GM12878 (cell line): Measurements from ENCODE around the gene NHERF1. TPM values are rescaled to one million over a fixed set of nuclear protein-coding genes. Genes with fewer than 3 reads are reported as not detected.

Experiments used
- ATAC-seq: fragments of 200-7000 bp; cut with Tn5 transposase; 3 replicates; pipeline ENCODE4 v1.9.1; 2020; ENCODE audit warnings: mild to moderate bottlenecking, moderate library complexity
- BruUV-seq: library from RNA; stranded (reverse); fragments of 400-500 nt; replicated peaks from 2 replicates; lab custom pipeline; 2021; lab: Mats Ljungman, UMichigan
- CTCF ChIA-PET: fragments of 300-600 bp; sonication (Branson Sonifier 250); formaldehyde crosslinking; extraction: SDS; loops from one replicate; lab custom pipeline; 2021; ENCODE audit warnings: inconsistent platforms; lab: Yijun Ruan, JAX
- POLR2A ChIA-PET: fragments of 350-600 bp; formaldehyde crosslinking; extraction: SDS; loops from one replicate; lab custom pipeline; 2021; ENCODE audit warnings: inconsistent platforms; lab: Charles Lee
- RAD21 ChIA-PET: fragments of 300-600 bp; sonication (Branson Sonifier 250); formaldehyde crosslinking; loops from one replicate; lab custom pipeline; 2023; ENCODE audit warnings: antibody characterized with exemption; ENCODE audit not compliant: unreplicated experiment; lab: Charles Lee
- SMC1A ChIA-PET: fragments of 300-600 bp; sonication (Branson Sonifier 250); formaldehyde crosslinking; loops from one replicate; lab custom pipeline; 2023; ENCODE audit not compliant: unreplicated experiment, uncharacterized antibody; lab: Charles Lee
- DNase-seq: peaks from one replicate; pipeline ENCODE4 v3.0.0-alpha.2; 2011; ENCODE audit warnings: low read depth, low spot score
- FAIRE-seq: peaks from 3 replicates; lab custom pipeline; 2011; peaks lifted over from hg19 to GRCh38; lab: Jason Lieb, UNC
- H2AFZ ChIP-seq: 2 replicates; pipeline ENCODE4 v1.6.0; 2011; ENCODE audit warnings: low read depth, low read length, control low read depth; ENCODE audit not compliant: control insufficient read depth
- H3K27ac ChIP-seq: 2 replicates; pipeline ENCODE4 v1.5.1; 2011; ENCODE audit warnings: control low read depth; ENCODE audit not compliant: control insufficient read depth, insufficient read depth
- H3K27me3 ChIP-seq, 2 experiments: replicated peaks in 1 of 2; 2 replicates each; pipeline versions ENCODE4 v1.6.0 to v1.6.1; 2011; ENCODE audit warnings: low read length in 1 of 2; ENCODE audit not compliant: control insufficient read depth in 2 of 2, insufficient read depth in 2 of 2
- H3K36me3 ChIP-seq, 2 experiments: 2 replicates each; pipeline ENCODE4 v1.5.1; 2011; ENCODE audit warnings: low read length in 1 of 2; ENCODE audit not compliant: control insufficient read depth in 2 of 2, insufficient read depth in 2 of 2
- H3K4me1 ChIP-seq: 2 replicates; pipeline ENCODE4 v1.6.1; 2011; ENCODE audit warnings: mild to moderate bottlenecking, low read length, moderate library complexity, mixed read lengths; ENCODE audit not compliant: control insufficient read depth, insufficient read depth
- H3K4me2 ChIP-seq: 2 replicates; pipeline ENCODE4 v1.6.0; 2011; ENCODE audit warnings: control low read depth; ENCODE audit not compliant: control insufficient read depth, insufficient read depth
- H3K4me3 ChIP-seq: fragments of 200-600 bp; sonication (generic); 2 replicates; pipeline ENCODE4 v1.5.1; 2016
- H3K79me2 ChIP-seq: 2 replicates; pipeline ENCODE4 v1.6.0; 2011; ENCODE audit warnings: low read length; ENCODE audit not compliant: control insufficient read depth, insufficient read depth
- H3K9ac ChIP-seq: 2 replicates; pipeline ENCODE4 v1.8.0; 2011; ENCODE audit warnings: low read length, control low read depth, mixed read lengths; ENCODE audit not compliant: control insufficient read depth, insufficient read depth
- H3K9me3 ChIP-seq: replicated peaks from 3 replicates; pipeline ENCODE4 v1.5.1; 2011; ENCODE audit warnings: mild to moderate bottlenecking, low read length; ENCODE audit not compliant: control insufficient read depth, insufficient read depth
- H4K20me1 ChIP-seq: 2 replicates; pipeline ENCODE4 v1.6.0; 2011; ENCODE audit not compliant: control insufficient read depth, insufficient read depth
- ASH2L ChIP-seq: fragments of 300-600, 200-600 bp; sonication (generic); IDR thresholded peaks from 2 replicates; pipeline ENCODE4 v1.6.1; 2017; ENCODE audit warnings: low read depth, mild to moderate bottlenecking, borderline replicate concordance
- CREM ChIP-seq: IDR thresholded peaks from 2 replicates; pipeline ENCODE4 v1.6.1; 2014; ENCODE audit warnings: antibody characterized with exemption, low read depth
- NR2C1 ChIP-seq: fragments of 450-650 bp; IDR thresholded peaks from 2 replicates; pipeline ENCODE4 v1.6.1; 2017; ENCODE audit warnings: antibody characterized with exemption, mild to moderate bottlenecking, moderate library complexity
- SMARCA5 ChIP-seq: fragments of 450-650 bp; IDR thresholded peaks from 2 replicates; pipeline ENCODE4 v1.6.1; 2017; ENCODE audit warnings: mild to moderate bottlenecking
- SREBF2 ChIP-seq: IDR thresholded peaks from 2 replicates; pipeline ENCODE4 v1.6.1; 2012; ENCODE audit warnings: mild to moderate bottlenecking, low read length
- STAT3 ChIP-seq: IDR thresholded peaks from 2 replicates; pipeline ENCODE4 v1.6.1; 2011; ENCODE audit warnings: low read depth, low read length, improper control_type of control experiment
- TAF1 ChIP-seq: IDR thresholded peaks from 2 replicates; pipeline ENCODE4 v1.6.1; 2011; ENCODE audit warnings: mild to moderate bottlenecking, low read depth, low read length, borderline replicate concordance
- WGBS: methylation state at CpG from one replicate; pipeline ENCODE4 v1.1.6; 2016; ENCODE audit warnings: low lambda C conversion rate; ENCODE audit not compliant: insufficient replicate concordance, insufficient coverage; ENCODE audit errors: missing lambda C conversion rate; 5-methylcytosine and 5-hydroxymethylcytosine counted together
- in situ Hi-C: fragments of 300-500 bp; cut with MboI; formaldehyde crosslinking; loops from 9 replicates; pipeline ENCODE4 v1.14.3; 2018; ENCODE audit warnings: mixed read lengths
- intact Hi-C: fragments of 100-400 bp; cut with micrococcal nuclease; formaldehyde crosslinking; loops from one replicate; pipeline ENCODE4 v1.14.2; 2022; ENCODE audit not compliant: unreplicated experiment
- polyA plus RNA-seq, 11 experiments: library from polyadenylated mRNA; depleted of rRNA in 4 of 11; unstranded in 6 of 11; stranded (reverse) in 5 of 11; fragments of >200 nt; fragmentation: Nextera tagmentation in 4 of 11; fragmentation: Illumina TruSeq in 1 of 11; extraction: Ambion mirVana in 4 of 11; extraction: Trizol in 1 of 11; gene quantifications; 1 replicate in 1 of 11; 2 replicates in 10 of 11; pipeline versions ENCODE4 v1.2.1 to v1.2.3, GENCODE V29; 2011 to 2016; ENCODE audit warnings: inconsistent platforms in 2 of 11, missing spikeins in 2 of 11, low read depth in 1 of 11
- total RNA-seq, 4 experiments: library from RNA; depleted of rRNA in 3 of 4; stranded (reverse); fragments of >200 nt in 3 of 4; fragmentation: Illumina TruSeq in 1 of 4; extraction: Trizol in 1 of 4; gene quantifications; 2 replicates each; pipeline versions ENCODE4 v1.2.1 to v1.2.3, GENCODE V29; 2013 to 2021
- TF ChIP-seq, protein P1 (sequence below): IDR thresholded peaks from 2 replicates; pipeline ENCODE4 v1.6.1; 2012; ENCODE audit warnings: improper control_type of control experiment, low read depth, low read length; ENCODE audit not compliant: insufficient replicate concordance

The NHERF1 gene
- total and polyA plus RNA-seq, 10 of the 15 experiments (the other 5 are each of a cell fraction or from before 2014, with no cell fraction given) = 13.4 to 61.6 (median 39.0) TPM

DNA sequence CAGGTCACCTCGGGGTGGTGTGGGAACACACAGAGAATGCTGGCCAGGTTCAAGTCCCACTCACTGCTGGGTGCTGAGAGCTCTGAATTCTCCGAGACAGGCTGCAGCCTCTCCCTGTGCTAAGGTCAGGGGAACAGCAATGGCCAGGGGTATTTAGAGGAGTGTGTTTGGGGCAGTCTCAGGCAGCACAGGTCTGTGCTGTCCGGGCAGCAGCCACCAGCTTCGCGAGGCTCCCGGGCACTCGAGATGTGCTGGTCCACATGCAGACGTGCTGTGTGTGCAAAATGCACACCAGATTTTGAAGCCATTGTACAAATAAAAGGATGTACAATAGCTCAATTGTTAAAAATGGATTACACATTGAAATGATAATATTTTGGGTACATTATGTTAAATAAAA, 7.1 kb downstream of the NHERF1 start:
- Histone ChIP-seq H3K36me3 (no peaks in the 10 kb centered on the region; a peak in 2 of 4 replicates), H3K27me3 (no peaks in the 10 kb centered on the region), H3K79me2 (peaks cover 19% of the 10 kb centered on the region), H3K4me1 (peaks cover 24% of the 10 kb centered on the region), H4K20me1 (no peaks in the 10 kb centered on the region), H3K9me3 (no peaks in the 10 kb centered on the region), H2AFZ (no peak overlapping the region), H3K4me2 (no peak overlapping the region), H3K9ac (no peak overlapping the region), H3K4me3 (no peak overlapping the region), H3K27ac (no peak overlapping the region)
- in situ Hi-C loops (no loop called here), intact Hi-C loops (no loop called here)
- FAIRE-seq (no peak), DNase-seq (no peak), ATAC-seq (no peak)
- ChIA-PET RAD21 (interaction anchor here (0.7 to 2.6 kb wide), 3 partner anchors 10 to 1437 kb away, joined by 3 to 11 read pairs (median 4); partner anchors contain the start of gene RAB37), SMC1A (interaction anchor here (2.4 kb wide), 1 partner anchor 98 kb away, joined by 7 read pairs; no protein-coding TSS in a partner anchor), POLR2A (no interaction called here), CTCF (interaction anchor here (0.7 to 4.0 kb wide), 7 partner anchors 8 to 107 kb away, joined by 3 to 26 read pairs (median 5); no protein-coding TSS in a partner anchor)
- TF ChIP-seq SREBF2 (no peak), SMARCA5 (no peak), TAF1 (no peak), NR2C1 (no peak), STAT3 (no peak)
- 96% methylated on average over 8 of the region's 8 CpGs for WGBS
- no TSS peak for BruUV-seq

DNA sequence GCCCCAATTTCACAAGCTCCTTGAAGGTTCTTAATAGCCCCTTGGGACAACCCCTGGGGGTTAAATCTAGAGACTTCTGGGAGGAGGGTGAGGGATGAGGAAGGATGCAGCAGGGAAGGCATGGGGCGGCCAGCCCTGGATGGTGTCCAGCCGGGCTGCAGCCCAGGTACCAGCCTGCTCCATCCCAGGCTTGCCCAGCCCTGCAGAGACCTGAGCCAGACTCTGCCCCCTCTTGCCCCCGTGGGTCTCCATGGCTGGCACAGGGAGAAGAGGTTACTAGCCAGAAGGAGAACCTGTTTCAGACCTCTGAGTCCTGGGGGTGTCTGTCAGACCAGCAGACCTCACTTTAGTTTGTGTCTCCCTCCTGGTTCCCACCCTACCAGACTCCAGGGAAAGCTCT, 8.5 kb downstream of the NHERF1 start:
- in situ Hi-C loops (no loop called here), intact Hi-C loops (no loop called here)
- ChIA-PET RAD21 (interaction anchor here (0.5 to 1.5 kb wide), 3 partner anchors 10 to 549 kb away, joined by 3 read pairs; partner anchors contain the start of gene RAB37), SMC1A (interaction anchor here (1.1 to 2.0 kb wide), 2 partner anchors 11 to 19 kb away, joined by 3 to 8 read pairs; no protein-coding TSS in a partner anchor), CTCF (interaction anchor here (0.8 to 4.0 kb wide), 5 partner anchors 11 to 106 kb away, joined by 3 to 26 read pairs (median 3); partner anchors contain the start of gene NAT9), POLR2A (interaction anchor here (0.7 to 1.1 kb wide), 4 partner anchors 17 to 257 kb away, joined by 3 read pairs; no protein-coding TSS in a partner anchor)
- WGBS = 67% methylated on average over 3 of the region's 3 CpGs
- Histone ChIP-seq H3K36me3 (no peaks in the 10 kb centered on the region; a peak in 2 of 4 replicates), H3K4me3 (no peak overlapping the region), H4K20me1 (no peaks in the 10 kb centered on the region), H3K9ac (no peak overlapping the region), H3K4me2 (no peak overlapping the region), H3K9me3 (no peaks in the 10 kb centered on the region), H3K27me3 (no peaks in the 10 kb centered on the region), H3K27ac (no peak overlapping the region), H3K4me1 (peaks cover 24% of the 10 kb centered on the region), H3K79me2 (peaks cover 8% of the 10 kb centered on the region), H2AFZ (no peak overlapping the region)
- no TSS peak for BruUV-seq
- ATAC-seq = no peak
- no peak for FAIRE-seq
- DNase-seq = no peak
- TF ChIP-seq CREM (no peak), ASH2L (no peak), SREBF2 (no peak)
- TF ChIP-seq, protein P1, sequence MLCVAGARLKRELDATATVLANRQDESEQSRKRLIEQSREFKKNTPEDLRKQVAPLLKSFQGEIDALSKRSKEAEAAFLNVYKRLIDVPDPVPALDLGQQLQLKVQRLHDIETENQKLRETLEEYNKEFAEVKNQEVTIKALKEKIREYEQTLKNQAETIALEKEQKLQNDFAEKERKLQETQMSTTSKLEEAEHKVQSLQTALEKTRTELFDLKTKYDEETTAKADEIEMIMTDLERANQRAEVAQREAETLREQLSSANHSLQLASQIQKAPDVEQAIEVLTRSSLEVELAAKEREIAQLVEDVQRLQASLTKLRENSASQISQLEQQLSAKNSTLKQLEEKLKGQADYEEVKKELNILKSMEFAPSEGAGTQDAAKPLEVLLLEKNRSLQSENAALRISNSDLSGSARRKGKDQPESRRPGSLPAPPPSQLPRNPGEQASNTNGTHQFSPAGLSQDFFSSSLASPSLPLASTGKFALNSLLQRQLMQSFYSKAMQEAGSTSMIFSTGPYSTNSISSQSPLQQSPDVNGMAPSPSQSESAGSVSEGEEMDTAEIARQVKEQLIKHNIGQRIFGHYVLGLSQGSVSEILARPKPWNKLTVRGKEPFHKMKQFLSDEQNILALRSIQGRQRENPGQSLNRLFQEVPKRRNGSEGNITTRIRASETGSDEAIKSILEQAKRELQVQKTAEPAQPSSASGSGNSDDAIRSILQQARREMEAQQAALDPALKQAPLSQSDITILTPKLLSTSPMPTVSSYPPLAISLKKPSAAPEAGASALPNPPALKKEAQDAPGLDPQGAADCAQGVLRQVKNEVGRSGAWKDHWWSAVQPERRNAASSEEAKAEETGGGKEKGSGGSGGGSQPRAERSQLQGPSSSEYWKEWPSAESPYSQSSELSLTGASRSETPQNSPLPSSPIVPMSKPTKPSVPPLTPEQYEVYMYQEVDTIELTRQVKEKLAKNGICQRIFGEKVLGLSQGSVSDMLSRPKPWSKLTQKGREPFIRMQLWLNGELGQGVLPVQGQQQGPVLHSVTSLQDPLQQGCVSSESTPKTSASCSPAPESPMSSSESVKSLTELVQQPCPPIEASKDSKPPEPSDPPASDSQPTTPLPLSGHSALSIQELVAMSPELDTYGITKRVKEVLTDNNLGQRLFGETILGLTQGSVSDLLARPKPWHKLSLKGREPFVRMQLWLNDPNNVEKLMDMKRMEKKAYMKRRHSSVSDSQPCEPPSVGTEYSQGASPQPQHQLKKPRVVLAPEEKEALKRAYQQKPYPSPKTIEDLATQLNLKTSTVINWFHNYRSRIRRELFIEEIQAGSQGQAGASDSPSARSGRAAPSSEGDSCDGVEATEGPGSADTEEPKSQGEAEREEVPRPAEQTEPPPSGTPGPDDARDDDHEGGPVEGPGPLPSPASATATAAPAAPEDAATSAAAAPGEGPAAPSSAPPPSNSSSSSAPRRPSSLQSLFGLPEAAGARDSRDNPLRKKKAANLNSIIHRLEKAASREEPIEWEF = no peak
